22Rv1 (cell line): ENCODE measurements around the gene CACNG8.

ENCODE experiments used
- CTCF ChIP-seq: fragments of 450-650 bp; IDR thresholded peaks from 2 replicates; pipeline ENCODE4 v1.5.1; 2017; ENCODE audit warnings: mild to moderate bottlenecking
- ZFX ChIP-seq: fragments of 450-650 bp; IDR thresholded peaks from 2 replicates; pipeline ENCODE4 v1.6.1; 2017; ENCODE audit warnings: antibody characterized with exemption, borderline replicate concordance

- TF ChIP-seq CTCF (no peak), ZFX (no peak)
These were observed 18.3 kb upstream of the CACNG8 start for GRCh38 chr19:53944416-53944815.
